GM19468 (cell line): ENCODE results near the gene IL12RB2.

Experiments used
- ATAC-seq: cut with Tn5 transposase; IDR thresholded peaks from one replicate; pipeline ENCODE4 v1.9.1; 2021; ENCODE audit warnings: mild to moderate bottlenecking, moderate library complexity, moderate number of reproducible peaks; ENCODE audit not compliant: unreplicated experiment; ENCODE audit errors: extremely low read depth

The IL12RB2 gene

GRCh38 chr1:67346982-67347381 lies 39.3 kb downstream of the IL12RB2 start:
- ATAC-seq: no peak

GRCh38 chr1:67347688-67348472 lies 40.2 kb downstream of the IL12RB2 start:
- no peak for ATAC-seq

GRCh38 chr1:67348586-67349252 lies 41.0 kb downstream of the IL12RB2 start:
- ATAC-seq: no peak

- no peak for ATAC-seq
Measured at GRCh38 chr1:67350783-67351182, 43.1 kb downstream of the IL12RB2 start.

GRCh38 chr1:67352211-67352610 lies 44.5 kb downstream of the IL12RB2 start:
- ATAC-seq: no peak

GRCh38 chr1:67355745-67356424 lies 48.2 kb downstream of the IL12RB2 start:
- ATAC-seq: no peak

- ATAC-seq: no peak
Measured at GRCh38 chr1:67359592-67359991, 51.9 kb downstream of the IL12RB2 start.

- no peak for ATAC-seq
Measured at GRCh38 chr1:67361641-67362040, 54.0 kb downstream of the IL12RB2 start.

- ATAC-seq: no peak
Measured at GRCh38 chr1:67367370-67368045, 59.8 kb downstream of the IL12RB2 start.

GRCh38 chr1:67368046-67368514 lies 60.4 kb downstream of the IL12RB2 start:
- ATAC-seq: no peak

- ATAC-seq: no peak
Measured at GRCh38 chr1:67371043-67371442, 63.4 kb downstream of the IL12RB2 start.

- ATAC-seq: no peak
Measured at GRCh38 chr1:67371681-67372080, 64.0 kb downstream of the IL12RB2 start.

GRCh38 chr1:67372136-67372535 lies 64.5 kb downstream of the IL12RB2 start:
- ATAC-seq: no peak

GRCh38 chr1:67372898-67373297 lies 65.2 kb downstream of the IL12RB2 start:
- no peak for ATAC-seq

GRCh38 chr1:67376381-67376780 lies 68.7 kb downstream of the IL12RB2 start:
- no peak for ATAC-seq

- no peak for ATAC-seq
Measured at GRCh38 chr1:67377253-67377652, 69.6 kb downstream of the IL12RB2 start.

GRCh38 chr1:67381154-67381553 lies 73.5 kb downstream of the IL12RB2 start:
- ATAC-seq: no peak

GRCh38 chr1:67382292-67382691 lies 74.6 kb downstream of the IL12RB2 start:
- ATAC-seq: no peak

GRCh38 chr1:67383999-67384638 lies 76.4 kb downstream of the IL12RB2 start:
- no peak for ATAC-seq
